HG02798 (cell line): ENCODE measurements around the gene TAS2R42.
A peak's percentile ranks its signal among the peaks of the same experiment; 100 is the strongest.

Experiments used
- ATAC-seq: cut with Tn5 transposase; IDR thresholded peaks from one replicate; pipeline ENCODE4 v1.9.1; 2021; ENCODE audit warnings: mild to moderate bottlenecking; ENCODE audit not compliant: unreplicated experiment, poor library complexity

Gene TAS2R42, protein sequence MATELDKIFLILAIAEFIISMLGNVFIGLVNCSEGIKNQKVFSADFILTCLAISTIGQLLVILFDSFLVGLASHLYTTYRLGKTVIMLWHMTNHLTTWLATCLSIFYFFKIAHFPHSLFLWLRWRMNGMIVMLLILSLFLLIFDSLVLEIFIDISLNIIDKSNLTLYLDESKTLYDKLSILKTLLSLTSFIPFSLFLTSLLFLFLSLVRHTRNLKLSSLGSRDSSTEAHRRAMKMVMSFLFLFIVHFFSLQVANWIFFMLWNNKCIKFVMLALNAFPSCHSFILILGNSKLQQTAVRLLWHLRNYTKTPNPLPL

DNA sequence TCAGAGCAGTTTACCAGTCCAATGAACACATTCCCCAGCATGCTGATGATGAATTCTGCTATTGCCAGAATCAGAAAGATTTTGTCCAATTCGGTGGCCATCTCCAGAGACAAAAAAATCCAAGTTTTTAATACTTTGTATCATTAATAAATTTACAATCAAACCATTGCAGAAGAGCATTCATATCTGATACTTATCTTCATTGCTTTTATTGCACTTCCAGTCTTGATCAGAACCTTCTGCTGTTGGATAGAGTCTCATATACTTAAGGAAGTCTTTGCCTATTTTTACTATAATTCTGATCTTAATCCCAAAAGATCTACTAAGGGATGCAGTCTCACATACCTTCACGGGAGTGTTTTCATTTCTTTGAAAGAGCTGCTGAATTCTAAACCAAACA, at the start of gene TAS2R42:
Gene TAS2R42 (minus strand): TSS at position 101 of the 400 bp plus-strand sequence. CDS start 0 bp downstream, at position 101.
- ATAC-seq, result no peak

DNA sequence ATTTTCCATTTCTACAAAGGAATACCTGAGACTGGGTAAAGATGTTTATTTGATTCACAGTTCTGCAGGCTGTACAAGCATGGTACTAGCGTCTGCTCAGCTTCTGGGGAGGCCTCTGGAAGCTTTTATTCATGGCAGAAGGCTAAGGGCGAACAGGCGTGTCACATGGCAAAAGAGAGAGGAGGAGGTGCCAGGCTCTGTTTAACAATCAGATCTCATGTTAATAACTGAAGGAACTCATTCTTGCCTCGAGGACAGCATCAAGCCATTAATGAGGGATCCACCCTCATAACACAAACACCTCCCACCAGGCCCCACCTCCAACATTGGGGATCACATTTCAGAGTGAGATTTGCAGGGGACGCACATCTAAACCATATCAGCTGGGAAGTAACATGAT, 46.8 kb upstream of the TAS2R42 start:
- no peak for ATAC-seq

DNA sequence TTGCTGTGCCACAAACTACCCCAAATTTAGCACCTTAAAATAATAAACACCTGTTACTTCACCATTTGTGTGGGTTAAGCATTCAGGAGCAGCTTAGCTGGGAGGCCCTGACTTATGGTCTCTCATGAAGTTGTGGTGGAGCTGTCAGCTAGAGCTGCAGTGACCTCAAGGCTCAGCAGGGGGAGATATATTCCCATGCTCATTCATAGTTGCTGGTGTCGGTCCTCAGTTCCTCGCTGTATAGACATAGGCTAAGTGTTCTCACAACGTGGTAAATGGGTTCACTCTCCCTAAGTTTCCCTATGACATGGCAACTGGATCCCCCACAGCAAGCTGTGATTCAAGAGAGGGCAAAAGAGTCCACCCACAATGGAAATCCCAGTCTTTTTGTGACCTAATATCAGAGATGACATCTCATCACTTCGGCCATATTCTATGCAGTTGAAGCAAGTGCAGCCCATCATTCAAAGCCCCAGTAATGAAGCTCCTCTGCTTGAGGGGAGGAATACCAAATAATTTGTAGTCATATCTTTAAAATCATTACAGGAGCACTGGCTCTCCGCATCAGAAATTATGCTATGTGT, 41.7 kb upstream of the TAS2R42 start:
- ATAC-seq, result no peak

DNA sequence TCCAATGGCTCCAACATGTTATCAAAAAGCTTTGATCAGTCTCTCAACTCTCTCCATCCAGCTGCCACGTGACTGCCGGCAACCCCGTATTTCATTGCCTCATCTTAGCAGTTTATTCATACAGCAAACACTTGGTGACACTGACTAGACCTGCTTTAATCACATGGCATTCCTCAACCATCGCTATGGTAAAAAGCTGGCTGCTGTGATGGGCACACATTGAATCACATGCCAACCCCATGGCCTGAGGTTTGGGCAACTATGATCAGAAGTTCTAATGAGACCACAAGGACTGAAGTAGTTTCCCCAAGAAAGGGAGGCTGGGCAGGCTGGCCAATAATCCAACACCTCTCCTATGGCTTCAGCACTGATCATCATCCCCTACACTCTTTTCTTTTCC, 40.6 kb upstream of the TAS2R42 start:
- ATAC-seq, result no peak

DNA sequence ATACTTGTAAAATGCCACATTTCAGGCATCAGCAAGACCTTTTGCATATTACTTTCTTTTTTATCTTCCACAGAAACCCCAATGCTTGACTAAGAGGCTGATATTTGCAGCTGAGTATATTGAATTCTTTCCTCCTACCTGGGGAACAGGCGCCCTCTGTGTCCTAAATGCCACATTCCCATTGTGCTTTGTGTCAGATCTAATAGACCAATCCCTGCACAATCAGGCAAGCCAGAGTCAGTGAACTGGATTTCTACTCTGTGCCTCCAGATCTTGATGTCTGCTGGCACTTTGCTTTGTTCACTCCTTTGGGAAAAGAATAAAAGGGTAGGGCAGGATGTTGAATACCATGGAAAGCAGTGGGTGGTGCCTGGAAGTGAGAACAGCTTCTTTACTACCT, 22.4 kb upstream of the TAS2R42 start:
- ATAC-seq, result no peak

DNA sequence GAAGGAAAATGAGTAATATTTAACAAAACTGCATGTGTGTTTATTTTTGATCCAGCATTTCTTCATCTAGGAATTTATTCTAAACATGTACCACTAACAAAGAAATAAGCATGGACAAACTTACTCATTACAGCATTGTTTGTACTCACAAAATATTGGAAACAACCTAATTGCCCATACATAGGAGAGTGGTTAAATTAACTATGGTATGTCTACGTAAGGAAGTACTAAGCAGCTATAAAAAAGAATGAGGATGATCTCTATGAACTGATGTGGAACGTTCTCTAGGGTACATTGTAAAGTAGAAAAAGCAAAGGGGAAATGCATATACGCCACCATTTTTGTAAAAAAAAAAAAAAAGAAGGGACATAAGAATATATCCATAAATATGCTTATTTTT, 17.4 kb upstream of the TAS2R42 start:
- no peak for ATAC-seq

DNA sequence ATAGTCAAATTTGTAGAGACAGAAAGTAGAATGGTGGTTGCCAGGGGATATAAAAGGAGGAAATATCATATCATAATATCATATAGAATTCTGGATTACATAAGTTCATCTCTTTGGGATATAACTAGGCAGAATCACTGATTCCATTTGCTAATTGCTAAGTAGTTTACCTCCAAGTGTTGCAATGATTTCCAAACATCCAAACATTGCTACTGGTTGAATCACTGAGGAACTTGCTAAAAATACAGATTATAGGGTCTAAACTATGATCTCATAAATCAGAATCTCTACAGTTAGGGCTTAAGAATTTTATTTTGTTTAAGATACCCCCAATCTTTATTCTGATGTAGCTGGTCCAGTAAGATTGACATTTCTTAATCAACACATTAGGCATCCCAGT, 16.1 kb upstream of the TAS2R42 start:
- no peak for ATAC-seq

DNA sequence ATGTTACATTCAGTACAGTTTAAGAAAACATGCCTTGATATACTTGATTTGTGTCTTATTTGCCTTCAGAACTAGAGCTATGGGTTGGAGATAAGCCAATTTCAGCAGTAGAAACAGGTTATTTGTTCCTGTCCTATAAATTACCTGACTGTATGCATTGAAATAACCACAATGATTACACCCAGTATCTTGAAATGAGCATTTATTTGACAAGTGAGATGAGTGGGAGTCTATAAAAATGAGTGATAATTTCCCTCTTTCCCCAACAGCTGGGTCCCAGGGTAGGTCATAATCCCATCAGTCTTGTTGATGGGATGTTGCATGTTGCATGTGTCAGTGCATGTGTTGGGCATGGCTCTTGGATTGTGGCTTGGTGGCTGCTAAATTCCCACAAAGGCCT, 3.7 kb downstream of the TAS2R42 start:
- ATAC-seq, result no peak

DNA sequence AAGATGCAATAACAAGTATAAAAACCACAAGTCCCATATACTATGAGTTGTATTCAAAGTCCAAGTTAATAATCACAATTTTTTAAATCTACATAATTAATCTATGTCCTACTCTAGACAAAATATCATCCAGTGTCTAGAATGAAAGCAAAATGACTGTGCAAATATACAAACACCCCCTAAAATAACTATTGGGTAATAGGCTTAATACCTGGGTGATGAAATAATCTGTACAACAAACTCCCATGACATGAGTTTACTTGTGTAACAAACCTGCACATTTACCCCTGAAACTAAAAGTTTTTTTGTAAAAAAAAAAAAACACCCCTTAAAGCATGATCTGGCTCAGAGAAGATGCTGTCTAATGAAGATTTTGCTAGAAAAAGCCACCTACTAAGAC, 4.2 kb downstream of the TAS2R42 start:
- ATAC-seq, result no peak

DNA sequence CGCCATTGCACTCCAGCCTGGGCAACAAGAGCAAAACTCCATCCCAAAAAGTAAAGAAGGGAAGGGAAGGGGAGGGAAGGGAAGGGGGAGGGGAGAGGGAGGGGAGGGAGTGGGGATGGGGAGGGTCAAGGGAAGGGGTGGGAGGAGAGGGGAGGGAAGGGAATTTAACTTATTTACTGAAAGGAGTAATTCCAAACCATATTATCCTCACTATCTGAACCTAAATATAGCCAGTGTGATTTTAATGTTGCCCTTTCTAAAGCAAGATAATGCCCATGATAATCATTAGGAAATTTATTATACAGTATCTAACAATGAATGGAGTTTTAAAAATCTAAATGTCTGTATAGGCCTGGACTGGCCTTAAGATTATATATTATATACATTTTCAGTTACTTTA, 8.5 kb downstream of the TAS2R42 start:
- ATAC-seq, result no peak

DNA sequence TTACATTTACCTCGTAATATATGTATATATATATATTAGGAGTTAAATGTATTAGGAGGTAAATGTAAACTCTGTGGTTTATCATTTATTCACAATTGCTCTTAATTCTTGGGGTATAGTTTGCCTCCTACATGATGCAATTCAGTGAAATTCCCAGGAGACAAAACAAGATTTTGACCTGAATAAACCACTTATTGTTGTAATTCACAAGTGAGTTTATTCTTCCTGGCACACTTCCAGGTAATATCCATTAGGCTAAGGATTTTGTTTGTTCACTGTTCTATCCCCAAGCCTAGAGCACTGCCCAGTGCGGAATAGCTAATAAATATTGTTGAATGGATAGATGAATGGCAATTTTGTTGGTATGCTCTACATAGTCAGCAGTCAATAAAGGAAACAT, 12.7 kb downstream of the TAS2R42 start:
- no peak for ATAC-seq

DNA sequence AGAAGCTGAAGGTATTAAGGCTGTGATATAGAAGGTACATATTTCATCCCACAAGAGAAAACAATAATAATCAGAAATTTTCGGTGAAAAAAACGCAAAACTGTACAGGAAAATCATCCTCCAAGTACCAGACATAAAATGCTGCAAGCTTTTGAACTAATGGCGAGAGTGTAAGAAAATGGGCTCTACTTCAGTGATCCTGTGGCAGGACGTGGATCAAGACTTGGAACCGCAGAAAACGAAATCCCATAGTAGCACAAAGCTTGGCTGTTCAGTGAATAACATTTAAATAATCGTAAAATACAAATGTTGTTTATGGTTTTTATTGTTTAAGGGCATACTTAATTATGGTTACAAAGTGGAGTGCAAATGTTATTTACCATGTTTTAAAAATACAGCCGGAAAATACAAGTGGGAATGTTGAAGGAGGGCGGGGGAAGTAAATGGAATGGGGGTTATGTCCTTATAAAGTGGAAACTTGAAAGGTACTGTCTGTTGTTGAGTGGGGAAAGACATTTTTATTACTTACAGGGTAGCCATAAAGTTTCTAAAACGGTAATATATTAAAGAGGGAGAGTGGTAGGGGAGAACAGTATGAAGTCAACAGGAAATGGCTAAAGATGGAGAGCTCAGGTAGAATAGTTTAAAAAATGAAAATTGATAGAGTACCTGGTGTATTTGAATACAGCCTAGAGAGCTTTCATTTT, 14.6 kb downstream of the TAS2R42 start:
- no peak for ATAC-seq

DNA sequence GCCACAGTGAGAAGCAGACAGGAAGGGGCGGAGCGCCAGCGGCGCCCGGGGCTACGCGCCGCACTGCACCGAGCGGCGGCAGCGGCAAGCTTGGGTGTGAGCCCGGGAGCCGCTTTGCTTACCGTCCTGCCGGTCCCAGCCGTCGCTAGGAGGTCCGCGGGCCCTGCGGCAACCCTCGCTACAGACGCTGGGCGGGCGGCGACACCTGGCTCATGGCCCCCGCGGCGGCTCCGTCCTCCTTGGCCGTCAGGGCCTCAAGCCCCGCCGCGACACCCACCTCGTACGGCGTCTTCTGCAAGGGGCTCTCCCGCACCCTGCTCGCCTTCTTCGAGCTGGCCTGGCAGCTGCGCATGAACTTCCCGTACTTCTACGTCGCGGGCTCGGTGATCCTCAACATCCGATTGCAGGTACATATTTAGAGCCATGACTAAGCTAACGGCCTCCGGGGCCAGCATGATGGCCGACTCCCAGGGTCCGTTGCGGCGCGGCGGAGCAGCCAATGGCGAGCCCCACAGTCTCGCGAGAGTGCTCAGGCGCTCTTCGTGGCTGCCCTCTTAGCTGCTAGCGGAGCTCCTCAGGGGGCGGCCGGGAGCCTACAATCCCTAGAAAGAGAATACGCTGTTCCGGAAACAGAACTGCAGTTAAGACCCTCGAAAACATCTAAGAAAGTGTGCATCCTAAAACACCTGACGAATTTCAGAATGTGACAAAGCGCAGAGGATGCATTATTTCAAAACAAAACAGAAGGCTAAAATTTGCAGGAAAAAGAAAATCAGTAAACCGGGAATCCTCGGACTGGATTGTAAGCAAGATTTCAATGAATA, 15.4 kb downstream of the TAS2R42 start, which contains the start of gene SMIM10L1:
Gene SMIM10L1 (plus strand): TSS at position 50 of the 824 bp plus-strand sequence. CDS start 163 bp downstream, at position 213.
- peak; percentile 97 for ATAC-seq

DNA sequence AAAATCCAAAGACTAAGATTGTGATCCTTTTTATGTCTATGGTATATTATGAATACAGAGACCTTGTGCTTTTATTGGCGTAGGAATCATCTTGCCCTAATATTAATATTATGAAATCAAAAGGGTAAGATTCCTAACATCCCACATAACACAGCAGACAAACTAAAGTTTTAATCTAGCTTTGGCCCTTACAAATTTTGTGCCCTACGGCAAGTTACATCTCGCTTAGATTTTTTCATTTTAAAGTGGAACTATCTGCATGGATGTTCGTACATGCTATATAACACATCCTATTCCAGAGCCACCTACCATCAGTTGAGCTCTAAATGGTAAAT, 16.0 kb downstream of the TAS2R42 start:
- ATAC-seq, result no peak

DNA sequence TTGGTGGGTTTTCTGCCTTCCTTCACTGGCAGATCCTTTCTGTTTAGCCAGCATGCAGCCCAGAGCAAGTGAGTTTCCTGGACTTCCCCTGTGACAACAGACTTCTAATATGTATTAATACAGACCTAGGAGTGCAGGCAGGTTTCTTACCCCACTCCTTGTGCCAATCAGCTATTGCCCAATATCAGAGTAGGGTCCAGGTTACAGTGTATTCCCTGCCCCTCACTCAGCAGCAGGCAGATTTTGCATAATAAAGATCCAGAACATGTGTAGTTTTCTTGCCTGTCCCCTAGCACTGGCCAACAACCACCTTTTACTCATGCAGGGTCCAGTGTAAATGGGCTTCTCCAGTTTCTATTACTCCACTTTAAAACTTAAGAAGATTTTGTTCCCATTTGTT, 20.4 kb downstream of the TAS2R42 start:
- no peak for ATAC-seq

DNA sequence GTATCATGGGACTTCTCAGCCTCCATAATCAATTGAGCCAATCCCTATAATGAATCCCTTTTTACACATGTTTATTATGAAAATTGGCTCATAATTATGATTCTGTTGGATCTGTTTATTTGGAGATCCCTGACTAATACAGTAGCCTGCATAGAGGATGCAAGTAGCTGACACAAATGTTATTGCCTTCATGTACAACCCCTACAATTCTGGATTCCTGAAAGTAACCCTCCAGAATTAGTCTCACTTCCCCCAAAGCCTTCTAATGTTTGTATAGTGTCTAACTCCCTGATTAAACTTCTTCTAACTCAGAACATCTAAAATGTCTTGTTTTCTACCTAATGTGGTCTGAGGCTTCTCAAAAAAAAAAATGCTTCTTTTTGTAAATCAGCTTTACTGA, 22.4 kb downstream of the TAS2R42 start:
- no peak for ATAC-seq

DNA sequence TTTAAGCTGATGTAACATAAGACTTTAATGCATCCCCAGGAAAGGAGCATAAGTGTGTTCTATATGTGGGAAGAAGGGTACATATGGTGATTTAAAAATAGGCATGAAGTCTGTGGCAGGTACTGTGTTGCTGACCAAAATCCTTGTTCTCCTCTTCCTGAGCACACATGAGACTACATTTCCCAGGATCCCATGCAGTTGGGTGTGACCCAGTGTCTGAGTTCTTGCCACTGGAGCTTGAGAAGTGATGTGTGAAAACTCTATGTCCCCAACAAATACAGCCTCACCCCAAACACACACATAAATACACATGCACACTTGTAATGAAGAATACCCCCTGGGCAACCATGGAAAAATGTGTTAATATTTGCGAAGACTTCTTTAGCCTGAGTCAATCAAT, 24.2 kb downstream of the TAS2R42 start:
- no peak for ATAC-seq

DNA sequence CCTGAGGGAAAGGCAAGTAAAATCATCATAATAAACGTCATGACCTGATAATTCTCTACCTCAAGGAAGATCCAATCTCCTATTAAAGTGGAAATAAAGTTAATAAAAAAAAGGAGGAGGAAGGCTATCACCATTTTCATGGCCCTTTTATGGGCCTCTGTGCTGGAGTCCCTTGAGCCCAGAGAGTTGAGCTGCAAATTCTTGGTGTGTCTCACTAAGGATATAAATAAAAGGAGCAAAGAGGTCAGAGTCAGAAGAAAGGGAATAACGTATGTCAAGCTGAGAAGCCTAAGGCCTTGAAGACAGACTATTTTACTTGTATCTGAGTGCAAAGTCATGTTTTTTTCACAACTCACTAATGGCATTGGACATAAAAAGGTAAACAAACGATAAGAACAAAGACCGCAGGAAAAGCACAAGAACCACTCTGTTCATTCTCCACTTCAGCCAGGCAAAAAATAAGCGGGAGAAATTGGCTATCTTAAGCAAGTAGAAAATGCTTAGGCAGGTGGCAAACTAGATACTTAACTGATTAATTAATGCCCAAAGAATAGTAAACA, 27.8 kb downstream of the TAS2R42 start:
- no peak for ATAC-seq

DNA sequence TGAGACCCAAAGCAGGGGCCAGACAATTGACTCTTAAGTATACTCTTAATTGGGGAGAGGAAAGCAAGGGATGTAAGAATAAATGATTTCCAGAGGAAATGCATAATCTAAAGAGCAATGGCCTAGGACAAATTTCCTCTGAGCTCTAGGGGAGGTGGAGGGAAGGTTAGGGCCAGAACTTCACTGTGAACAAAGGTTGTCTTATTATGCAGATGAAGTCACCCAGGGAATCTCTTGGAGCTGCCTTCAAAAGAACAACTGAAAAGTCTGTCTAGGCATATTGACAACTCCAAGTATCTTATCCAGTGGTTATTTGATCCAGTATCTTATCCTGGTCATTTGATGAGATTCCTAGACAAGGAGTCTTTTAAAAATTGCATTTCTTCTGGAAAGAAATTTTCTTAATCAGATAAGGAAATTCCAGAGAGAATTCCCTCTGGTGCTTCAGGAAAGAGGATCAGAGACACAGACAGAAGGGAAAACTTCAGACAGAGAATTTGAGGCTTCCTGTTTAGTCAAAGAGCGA, 32.3 kb downstream of the TAS2R42 start:
- ATAC-seq, result no peak

DNA sequence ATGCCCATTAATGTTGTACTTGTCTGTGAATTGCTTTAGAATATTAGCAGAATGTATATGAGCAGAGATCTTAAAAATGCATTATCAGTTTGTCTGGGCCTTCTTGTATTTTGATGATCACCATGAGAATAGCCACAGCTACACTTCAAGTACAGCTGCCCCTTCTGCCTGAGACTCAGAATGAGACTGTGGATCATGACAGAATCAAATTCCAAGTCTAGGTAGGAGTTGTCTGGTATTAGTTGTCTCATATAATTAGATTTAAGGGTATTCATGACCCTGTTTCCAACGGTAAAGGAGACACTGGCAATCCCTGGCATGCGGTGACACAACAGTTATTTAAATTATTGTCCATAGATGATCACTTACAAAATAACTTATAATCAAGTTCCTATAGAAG, 34.0 kb downstream of the TAS2R42 start:
- ATAC-seq, result no peak
